NCI-H2029 treated with DMSO at 0.1 percent for 48 hours (cell line): ENCODE data around the gene AHSA1.

Experiments used
- DNase-seq: peaks from one replicate; lab custom pipeline; 2025; lab: John Stamatoyannopoulos, UW

AHSA1 gene

DNA sequence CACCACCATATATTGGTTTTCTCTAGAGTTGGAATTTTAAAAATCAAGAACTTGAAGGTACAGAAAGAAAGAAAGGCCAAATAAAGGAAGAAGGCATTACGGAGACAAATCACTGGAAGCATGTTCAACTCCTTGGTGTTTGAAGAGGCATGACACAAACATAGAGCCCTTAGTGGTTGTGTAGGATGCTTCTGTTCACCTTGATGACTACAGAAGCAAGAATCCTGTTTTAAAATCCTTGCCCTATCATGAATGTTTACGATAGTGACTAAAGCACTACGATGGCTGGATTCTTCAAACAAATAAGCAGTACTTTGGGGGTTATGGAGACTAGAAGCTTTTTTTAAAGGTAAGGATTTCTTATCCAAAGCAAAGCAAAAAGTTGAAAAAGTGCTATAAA, 51.0 kb downstream of the AHSA1 start:
- no peak for DNase-seq

GRCh38 chr14:77509366-77509765, 51.5 kb downstream of the AHSA1 start:
- no peak for DNase-seq

- no peak for DNase-seq
Observed at GRCh38 chr14:77511486-77512162, 53.7 kb downstream of the AHSA1 start.

DNA sequence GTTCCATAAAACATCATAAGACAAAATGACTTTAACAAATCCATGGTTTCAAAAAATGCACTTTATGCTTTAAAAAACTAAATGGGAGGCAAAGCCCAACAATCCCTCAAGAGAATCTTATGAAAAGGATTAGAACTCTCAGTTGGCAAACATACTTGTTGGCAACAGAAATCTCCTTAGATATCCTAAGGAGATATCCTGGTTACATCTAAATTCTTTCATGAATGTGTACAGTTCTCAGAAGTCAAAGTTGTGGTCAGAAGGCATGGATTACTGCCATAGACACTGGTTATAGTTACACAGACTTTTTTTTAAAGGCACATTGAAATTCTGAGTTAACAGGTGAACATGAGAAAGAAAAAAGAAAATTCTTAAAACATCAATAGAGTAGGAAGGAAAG, 58.2 kb downstream of the AHSA1 start:
- DNase-seq = no peak
